GM23338 (cell line): Measurements from ENCODE around the gene STAM2. TPM values are rescaled to one million over a fixed set of nuclear protein-coding genes. Genes with fewer than 3 reads are reported as not detected.
"Not testable (repeated sequence)": the region's sequence is repeated elsewhere in the genome, so short reads cannot be mapped to it uniquely, and the experiment has no call there.

Experiments used
- ATAC-seq: fragments of 200-7000 bp; cut with Tn5 transposase; 3 replicates; pipeline ENCODE4 v1.9.1; 2020
- DNase-seq: peaks from one replicate; pipeline ENCODE4 v3.0.0-alpha.2; 2015; ENCODE audit warnings: low spot score
- H2AFZ ChIP-seq: fragments of 200-600 bp; sonication (generic); 2 replicates; pipeline ENCODE4 v1.8.0; 2016; ENCODE audit warnings: antibody characterized with exemption, mild to moderate bottlenecking, moderate library complexity
- H3F3A ChIP-seq: fragments of 200-600 bp; sonication (generic); replicated peaks from 2 replicates; pipeline ENCODE4 v1.8.0; 2017; ENCODE audit warnings: antibody characterized with exemption, mixed run types, low read depth
- H3K27ac ChIP-seq: fragments of 200-600 bp; sonication (generic); 2 replicates; pipeline ENCODE4 v1.6.1; 2016; ENCODE audit warnings: low read depth
- H3K27me3 ChIP-seq: fragments of 200-600 bp; sonication (generic); 2 replicates; pipeline ENCODE4 v1.8.0; 2016; ENCODE audit warnings: mild to moderate bottlenecking, mixed run types, moderate library complexity; ENCODE audit not compliant: insufficient read depth
- H3K36me3 ChIP-seq: fragments of 200-600 bp; sonication (generic); 2 replicates; pipeline ENCODE4 v1.8.0; 2016; ENCODE audit warnings: mild to moderate bottlenecking; ENCODE audit not compliant: insufficient read depth
- H3K4me1 ChIP-seq: fragments of 200-600 bp; sonication (generic); 2 replicates; pipeline ENCODE4 v1.8.0; 2016; ENCODE audit warnings: mild to moderate bottlenecking, moderate library complexity; ENCODE audit not compliant: insufficient read depth
- H3K4me2 ChIP-seq: fragments of 200-600 bp; sonication (generic); 2 replicates; pipeline ENCODE4 v1.7.1; 2017; ENCODE audit warnings: mixed run types
- H3K4me3 ChIP-seq: fragments of 200-600 bp; sonication (generic); 2 replicates; pipeline ENCODE4 v1.6.1; 2016; ENCODE audit warnings: mixed run types
- H3K79me2 ChIP-seq: fragments of 200-600 bp; sonication (generic); replicated peaks from 2 replicates; pipeline ENCODE4 v1.8.0; 2017; ENCODE audit warnings: mild to moderate bottlenecking; ENCODE audit not compliant: insufficient read depth
- H3K9me2 ChIP-seq: fragments of 200-600 bp; sonication (generic); 2 replicates; pipeline ENCODE4 v1.8.0; 2017; ENCODE audit not compliant: insufficient read depth
- H4K20me1 ChIP-seq: fragments of 200-600 bp; sonication (generic); replicated peaks from 2 replicates; pipeline ENCODE4 v1.8.0; 2017; ENCODE audit warnings: mild to moderate bottlenecking; ENCODE audit not compliant: insufficient read depth
- H3K27ac Mint-ChIP-seq: 2 replicates; pipeline ENCODE4 v1.8.0; 2020; ENCODE audit warnings: inconsistent platforms, mild to moderate bottlenecking, moderate library complexity, mixed read lengths
- H3K27me3 Mint-ChIP-seq: 3 replicates; pipeline ENCODE4 v1.8.0; 2022; ENCODE audit warnings: low read depth, mild to moderate bottlenecking, moderate library complexity, mixed read lengths, inconsistent platforms; ENCODE audit not compliant: insufficient read depth, poor library complexity
- H3K36me3 Mint-ChIP-seq: 3 replicates; pipeline ENCODE4 v1.8.0; 2021; ENCODE audit warnings: low read depth, mild to moderate bottlenecking, inconsistent platforms, moderate library complexity, mixed read lengths
- H3K4me1 Mint-ChIP-seq: 3 replicates; pipeline ENCODE4 v1.8.0; 2020; ENCODE audit warnings: mild to moderate bottlenecking, inconsistent platforms, mixed read lengths
- H3K4me3 Mint-ChIP-seq: 3 replicates; pipeline ENCODE4 v1.8.0; 2021; ENCODE audit warnings: moderate library complexity, mild to moderate bottlenecking, inconsistent platforms, mixed read lengths
- H3K9me3 Mint-ChIP-seq: 3 replicates; pipeline ENCODE4 v1.8.0; 2020; ENCODE audit warnings: moderate library complexity, mild to moderate bottlenecking, inconsistent platforms, mixed read lengths
- CREB1 ChIP-seq: fragments of 250-450 bp; sonication (Bioruptor Pico); IDR thresholded peaks from 2 replicates; pipeline ENCODE4 v1.5.0; 2020; ENCODE audit warnings: low read depth, mild to moderate bottlenecking, moderate library complexity
- ETS1 ChIP-seq: IDR thresholded peaks from 2 replicates; pipeline ENCODE4 v1.6.1; 2016; ENCODE audit warnings: antibody characterized with exemption
- EZH2 ChIP-seq: fragments of 200-600 bp; sonication (generic); IDR thresholded peaks from one replicate; pipeline ENCODE4 v1.8.0; 2017; ENCODE audit warnings: antibody characterized with exemption, mild to moderate bottlenecking, low read depth; ENCODE audit not compliant: unreplicated experiment
- REST ChIP-seq: IDR thresholded peaks from one replicate; pipeline ENCODE4 v1.6.1; 2018; ENCODE audit warnings: antibody characterized with exemption; ENCODE audit not compliant: unreplicated experiment
- STAT1 ChIP-seq: IDR thresholded peaks from one replicate; pipeline ENCODE4 v1.6.1; 2016; ENCODE audit warnings: antibody characterized with exemption; ENCODE audit not compliant: unreplicated experiment
- ZNF114 ChIP-seq: fragments of 250-450 bp; sonication (Bioruptor Pico); IDR thresholded peaks from 2 replicates; pipeline ENCODE4 v1.5.0; 2020; ENCODE audit warnings: mild to moderate bottlenecking, moderate library complexity
- ZNF462 ChIP-seq: fragments of 250-450 bp; sonication (Bioruptor Pico); IDR thresholded peaks from 2 replicates; pipeline ENCODE4 v1.5.0; 2020; ENCODE audit warnings: mild to moderate bottlenecking, moderate library complexity
- polyA plus RNA-seq: library from polyadenylated mRNA; unstranded; fragments of >200 nt; fragmentation: Nextera tagmentation; extraction: Ambion mirVana; gene quantifications from 2 replicates; pipeline ENCODE4 v1.2.1, GENCODE V29; 2016
- total RNA-seq: library from RNA; depleted of rRNA; stranded (reverse); fragments of >200 nt; shearing (Covaris generic); gene quantifications from 2 replicates; pipeline ENCODE4 v1.2.3, GENCODE V29; 2014

STAM2 gene
- total and polyA plus RNA-seq, 2 experiments from 2014 or later: 4.6 to 18.2 TPM

GRCh38 chr2:152165306-152165705, 10.3 kb downstream of the STAM2 start:
- no peaks in the 10 kb centered on the region for H3F3A ChIP-seq
- Mint-ChIP-seq H3K4me1 (0 out of 3 replicates have a peak, but pooled peaks cover 3% of the 10 kb centered on the region), H3K27ac (no peak overlapping the region), H3K27me3 (peaks cover 4% of the 10 kb centered on the region), H3K36me3 (peaks cover 15% of the 10 kb centered on the region), H3K4me3 (no peak overlapping the region), H3K9me3 (peaks cover 13% of the 10 kb centered on the region)
- H3K27me3 ChIP-seq: no peaks in the 10 kb centered on the region
- H3K4me2 ChIP-seq: no peak overlapping the region
- no peaks in the 10 kb centered on the region for H3K36me3 ChIP-seq
- no peak overlapping the region for H3K4me3 ChIP-seq
- H3K4me1 ChIP-seq: no peaks in the 10 kb centered on the region
- H2AFZ ChIP-seq: no peak overlapping the region
- ATAC-seq (no peak), DNase-seq (no peak)
- H3K9me2 ChIP-seq: no peaks in the 10 kb centered on the region
- TF ChIP-seq ETS1 (no peak), REST (no peak), ZNF462 (no peak), STAT1 (no peak), CREB1 (CRISPR knock-in tag) (no peak), EZH2 (no peak), ZNF114 (CRISPR knock-in tag) (no peak)
- H3K27ac ChIP-seq: no peak overlapping the region
- no peaks in the 10 kb centered on the region for H4K20me1 ChIP-seq
- peaks cover 76% of the 10 kb centered on the region for H3K79me2 ChIP-seq

GRCh38 chr2:152163669-152164068, 11.9 kb downstream of the STAM2 start:
- H3K79me2 ChIP-seq: peaks cover 65% of the 10 kb centered on the region
- not testable (repeated sequence) for H3K4me1 ChIP-seq, H3K4me3 Mint-ChIP-seq, H3F3A ChIP-seq, ATAC-seq, H3K9me2 ChIP-seq, H4K20me1 ChIP-seq, H3K36me3 ChIP-seq, DNase-seq, H3K4me3 ChIP-seq, H3K27ac Mint-ChIP-seq, H2AFZ ChIP-seq, H3K4me1 Mint-ChIP-seq, H3K27me3 Mint-ChIP-seq, H3K27ac ChIP-seq, H3K4me2 ChIP-seq, H3K27me3 ChIP-seq
- H3K9me3 Mint-ChIP-seq: peaks cover 27% of the 10 kb centered on the region
- peaks cover 28% of the 10 kb centered on the region for H3K36me3 Mint-ChIP-seq
